LNCaP clone FGC (cell line): ENCODE data around the gene ACTL10.
"Not testable (repeated sequence)": the region's sequence is repeated elsewhere in the genome, so short reads cannot be mapped to it uniquely, and the experiment has no call there.

ENCODE experiments used
- DNase-seq: peaks from one replicate; pipeline ENCODE4 v3.0.0-alpha.2; 2011; ENCODE audit warnings: low read depth
- H3K4me3 ChIP-seq: 2 replicates; pipeline ENCODE4 v1.5.1; 2011; ENCODE audit warnings: mild to moderate bottlenecking, low read depth, low read length, control low read depth
- TF ChIP-seq, protein P1 (sequence below): IDR thresholded peaks from 2 replicates; pipeline ENCODE4 v1.5.1; 2012; ENCODE audit warnings: mild to moderate bottlenecking; ENCODE audit not compliant: control insufficient read depth, insufficient read depth; ENCODE audit errors: extremely low read depth

The ACTL10 gene

DNA sequence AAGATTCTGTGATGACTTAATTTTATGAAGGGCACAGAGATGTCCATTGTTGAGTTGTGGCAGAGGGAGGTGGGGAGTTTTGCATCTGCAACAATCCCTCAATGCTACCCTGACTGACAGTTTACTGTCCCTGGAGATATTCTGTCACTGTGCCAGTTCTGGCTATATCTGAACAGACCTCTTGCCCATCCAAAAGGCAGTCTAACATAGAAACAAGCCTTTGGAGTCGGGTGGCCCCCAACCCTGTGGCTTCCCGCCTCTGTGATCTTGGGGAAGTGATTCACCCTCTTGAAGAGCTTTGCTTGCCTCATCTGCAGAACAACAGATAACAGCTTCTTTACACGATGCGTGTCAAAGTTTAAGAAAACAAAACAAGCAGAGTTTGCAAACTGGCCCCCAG is 23.2 kb downstream of the ACTL10 start:
- no peak overlapping the region for H3K4me3 ChIP-seq
- no peak for DNase-seq

GRCh38 chr20:33693289-33693688 is 26.5 kb downstream of the ACTL10 start:
- H3K4me3 ChIP-seq: no peak overlapping the region
- no peak for DNase-seq
- TF ChIP-seq, protein P1, sequence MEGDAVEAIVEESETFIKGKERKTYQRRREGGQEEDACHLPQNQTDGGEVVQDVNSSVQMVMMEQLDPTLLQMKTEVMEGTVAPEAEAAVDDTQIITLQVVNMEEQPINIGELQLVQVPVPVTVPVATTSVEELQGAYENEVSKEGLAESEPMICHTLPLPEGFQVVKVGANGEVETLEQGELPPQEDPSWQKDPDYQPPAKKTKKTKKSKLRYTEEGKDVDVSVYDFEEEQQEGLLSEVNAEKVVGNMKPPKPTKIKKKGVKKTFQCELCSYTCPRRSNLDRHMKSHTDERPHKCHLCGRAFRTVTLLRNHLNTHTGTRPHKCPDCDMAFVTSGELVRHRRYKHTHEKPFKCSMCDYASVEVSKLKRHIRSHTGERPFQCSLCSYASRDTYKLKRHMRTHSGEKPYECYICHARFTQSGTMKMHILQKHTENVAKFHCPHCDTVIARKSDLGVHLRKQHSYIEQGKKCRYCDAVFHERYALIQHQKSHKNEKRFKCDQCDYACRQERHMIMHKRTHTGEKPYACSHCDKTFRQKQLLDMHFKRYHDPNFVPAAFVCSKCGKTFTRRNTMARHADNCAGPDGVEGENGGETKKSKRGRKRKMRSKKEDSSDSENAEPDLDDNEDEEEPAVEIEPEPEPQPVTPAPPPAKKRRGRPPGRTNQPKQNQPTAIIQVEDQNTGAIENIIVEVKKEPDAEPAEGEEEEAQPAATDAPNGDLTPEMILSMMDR: no peak

More for the DNA sequence above, 23.2 kb downstream of the ACTL10 start:
- TF ChIP-seq, protein P1: no peak

GRCh38 chr20:33693741-33694638 is 27.2 kb downstream of the ACTL10 start:
- TF ChIP-seq, protein P1: no peak
- DNase-seq: no peak
- H3K4me3 ChIP-seq: no peak overlapping the region

GRCh38 chr20:33694639-33695012 is 27.9 kb downstream of the ACTL10 start:
- H3K4me3 ChIP-seq: no peak overlapping the region
- TF ChIP-seq, protein P1: no peak
- DNase-seq: no peak

- TF ChIP-seq, protein P1: no peak
- no peak overlapping the region for H3K4me3 ChIP-seq
- no peak for DNase-seq
These were observed 29.7 kb downstream of the ACTL10 start for GRCh38 chr20:33696448-33696847.

DNA sequence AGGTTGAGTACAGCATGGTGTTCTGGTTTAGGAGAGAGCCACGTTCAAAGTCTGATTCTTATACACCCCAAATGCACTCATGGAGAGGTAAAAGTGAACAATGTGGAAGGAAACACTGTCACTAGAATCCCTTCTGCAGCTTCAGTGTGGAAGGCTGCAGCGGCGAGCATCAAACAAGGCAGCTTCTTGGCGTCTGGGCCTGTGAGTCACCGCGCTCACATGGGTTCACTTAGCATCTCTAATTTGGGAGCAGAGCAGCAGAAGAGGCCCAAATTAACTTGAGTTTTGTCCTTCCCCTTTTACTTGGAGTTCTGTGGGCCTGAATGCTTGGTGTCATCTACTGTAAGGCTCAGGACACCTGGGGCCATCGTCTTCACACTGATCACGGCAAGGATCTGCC is 30.4 kb downstream of the ACTL10 start:
- no peak for DNase-seq
- no peak overlapping the region for H3K4me3 ChIP-seq
- TF ChIP-seq, protein P1: no peak

DNA sequence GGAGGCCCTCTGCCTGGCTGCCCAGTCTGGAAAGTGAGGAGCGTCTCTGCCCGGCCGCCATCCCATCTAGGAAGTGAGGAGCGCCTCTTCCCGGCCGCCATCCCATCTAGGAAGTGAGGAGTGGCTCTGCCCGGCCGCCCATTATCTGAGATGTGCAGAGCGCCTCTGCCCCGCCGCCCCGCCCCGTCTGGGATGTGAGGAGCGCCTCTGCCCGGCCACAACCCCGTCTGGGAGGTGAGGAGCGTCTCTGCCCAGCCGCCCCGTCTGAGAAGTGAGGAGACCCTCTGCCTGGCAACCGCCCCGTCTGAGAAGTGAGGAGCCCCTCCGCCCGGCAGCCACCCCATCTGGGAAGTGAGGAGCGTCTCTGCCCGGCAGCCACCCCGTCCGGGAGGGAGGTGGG is 32.2 kb downstream of the ACTL10 start:
- not testable (repeated sequence) for DNase-seq, H3K4me3 ChIP-seq

DNA sequence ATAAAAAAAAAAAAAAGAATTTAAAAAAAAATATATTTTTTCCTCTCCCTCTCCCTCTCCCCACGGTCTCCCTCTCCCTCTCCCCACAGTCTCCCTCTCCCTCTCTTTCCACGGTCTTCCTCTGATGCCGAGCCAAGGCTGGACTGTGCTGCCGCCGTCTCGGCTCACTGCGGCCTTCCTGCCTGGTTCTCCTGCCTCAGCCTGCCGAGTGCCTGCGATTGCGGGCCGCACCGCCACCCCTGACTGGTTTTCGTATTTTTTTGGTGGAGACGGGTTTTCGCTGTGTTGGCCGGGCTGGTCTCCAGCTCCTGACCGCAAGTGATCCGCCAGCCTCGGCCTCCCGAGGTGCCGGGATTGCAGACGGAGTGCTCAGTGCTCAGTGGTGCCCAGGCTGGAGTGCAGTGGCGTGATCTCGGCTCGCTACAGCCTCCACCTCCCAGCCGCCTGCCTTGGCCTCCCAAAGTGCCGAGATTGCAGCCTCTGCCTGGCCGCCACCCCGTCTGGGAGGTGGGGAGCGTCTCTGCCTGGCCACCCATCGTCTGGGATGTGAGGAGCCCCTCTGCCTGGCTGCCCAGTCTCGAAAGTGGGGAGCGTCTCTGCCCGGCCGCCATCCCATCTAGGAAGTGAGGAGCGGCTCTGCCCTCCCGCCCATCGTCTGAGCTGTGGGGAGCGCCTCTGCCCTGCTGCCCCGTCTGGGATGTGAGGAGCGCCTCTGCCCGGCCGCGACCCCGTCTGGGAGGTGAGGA is 34.1 kb downstream of the ACTL10 start:
- H3K4me3 ChIP-seq, DNase-seq: not testable (repeated sequence)
